Brain pericyte (primary cell): Measurements from ENCODE around the gene KRT84.

Source experiments
- DNase-seq: peaks from one replicate; pipeline ENCODE4 v3.0.0-alpha.2; 2012; ENCODE audit warnings: low read depth, low spot score

The KRT84 gene

GRCh38 chr12:52385226-52385702 is at the start of gene KRT84:
Gene KRT84, minus strand, starts transcription at chr12:52385652. Its CDS starts 67 bp downstream, at chr12:52385585.
- no peak for DNase-seq

GRCh38 chr12:52434760-52435530 is 49.5 kb upstream of the KRT84 start:
- no peak for DNase-seq

GRCh38 chr12:52434081-52434733 is 48.8 kb upstream of the KRT84 start, which contains the start of gene KRT75:
Gene KRT75, minus strand, starts transcription at chr12:52434371. Its CDS starts 67 bp downstream, at chr12:52434304.
- DNase-seq: no peak

- no peak for DNase-seq
These were observed 48.1 kb upstream of the KRT84 start for GRCh38 chr12:52433501-52434080.

- no peak for DNase-seq
These were observed 47.2 kb upstream of the KRT84 start for GRCh38 chr12:52432559-52433207.

GRCh38 chr12:52428121-52428520 is 42.7 kb upstream of the KRT84 start:
- no peak for DNase-seq

GRCh38 chr12:52427083-52427482 is 41.6 kb upstream of the KRT84 start:
- no peak for DNase-seq

GRCh38 chr12:52426034-52426433 is 40.6 kb upstream of the KRT84 start:
- DNase-seq: no peak

- no peak for DNase-seq
These were observed 40.0 kb upstream of the KRT84 start for GRCh38 chr12:52425466-52425865.

GRCh38 chr12:52423661-52424500 is 38.4 kb upstream of the KRT84 start:
- no peak for DNase-seq

GRCh38 chr12:52423035-52423434 is 37.6 kb upstream of the KRT84 start:
- DNase-seq: no peak

- DNase-seq: no peak
These were observed 34.2 kb upstream of the KRT84 start for GRCh38 chr12:52419656-52420055.

- DNase-seq: no peak
These were observed 33.2 kb upstream of the KRT84 start for GRCh38 chr12:52418576-52419110.

- DNase-seq: no peak
These were observed 32.3 kb upstream of the KRT84 start for GRCh38 chr12:52417740-52418139.

- no peak for DNase-seq
These were observed 31.3 kb upstream of the KRT84 start for GRCh38 chr12:52416795-52417194.

- DNase-seq: no peak
These were observed 30.7 kb upstream of the KRT84 start for GRCh38 chr12:52415870-52416750.

- no peak for DNase-seq
These were observed 29.5 kb upstream of the KRT84 start for GRCh38 chr12:52414936-52415335.

- DNase-seq: no peak
These were observed 28.4 kb upstream of the KRT84 start for GRCh38 chr12:52413782-52414345.

- no peak for DNase-seq
These were observed 27.8 kb upstream of the KRT84 start for GRCh38 chr12:52413202-52413601.

GRCh38 chr12:52411815-52412214 is 26.4 kb upstream of the KRT84 start:
- DNase-seq: no peak
